ENCODE measurements around the gene COPS3.

COPS3 gene

GRCh38 chr17:17313350-17313991 lies 32.4 kb upstream of the COPS3 start:
- TF ChIP-seq ZNF70 (CRISPR knock-in tag; IDR thresholded peaks at IDR 0.05) = no peak
- TF ChIP-seq TCF4 (CRISPR knock-in tag; IDR thresholded peaks at IDR 0.05; ENCODE audit: borderline replicate concordance) = no peak
- no peak for TF ChIP-seq ZNF8 (CRISPR knock-in tag; IDR thresholded peaks at IDR 0.05)
- TF ChIP-seq ARNTL (CRISPR knock-in tag; IDR thresholded peaks at IDR 0.05; ENCODE audit: borderline replicate concordance, low read depth) = no peak
- TF ChIP-seq CSDC2 (CRISPR knock-in tag; IDR thresholded peaks at IDR 0.05) = no peak
- no peak for TF ChIP-seq TSHZ2 (CRISPR knock-in tag; IDR thresholded peaks at IDR 0.05)
- no peak for TF ChIP-seq GLIS3 (CRISPR knock-in tag; IDR thresholded peaks at IDR 0.05)
- TF ChIP-seq ZNF565 (CRISPR knock-in tag; conservative IDR thresholded peaks at IDR 0.05; ENCODE audit: low read depth) = no peak
- no peak for TF ChIP-seq ZFP3 (CRISPR knock-in tag; IDR thresholded peaks at IDR 0.05)
- TF ChIP-seq BACH2 (CRISPR knock-in tag; IDR thresholded peaks at IDR 0.05; ENCODE audit: borderline replicate concordance) = no peak
- TF ChIP-seq PATZ1 (CRISPR knock-in tag; IDR thresholded peaks at IDR 0.05; ENCODE audit: borderline replicate concordance) = no peak
- no peak for TF ChIP-seq RARB (CRISPR knock-in tag; IDR thresholded peaks at IDR 0.05)
- no peak for TF ChIP-seq OSR1 (CRISPR knock-in tag; IDR thresholded peaks at IDR 0.05)
- TF ChIP-seq ZFP30 (CRISPR knock-in tag; IDR thresholded peaks at IDR 0.05) = no peak
- no peak for TF ChIP-seq PPARA (CRISPR knock-in tag; IDR thresholded peaks at IDR 0.05; ENCODE audit: borderline replicate concordance)
- no peak for TF ChIP-seq ZC3H10 (CRISPR knock-in tag; IDR thresholded peaks at IDR 0.05)
- TF ChIP-seq ESRRG (CRISPR knock-in tag; IDR thresholded peaks at IDR 0.05) = no peak
- TF ChIP-seq SNAI2 (CRISPR knock-in tag; IDR thresholded peaks at IDR 0.05) = no peak
- TF ChIP-seq POU6F1 (CRISPR knock-in tag; IDR thresholded peaks at IDR 0.05; ENCODE audit: borderline replicate concordance, low read depth) = no peak
- no peak for TF ChIP-seq TOX (CRISPR knock-in tag; IDR thresholded peaks at IDR 0.05; ENCODE audit: borderline replicate concordance)
- ATAC-seq = peak; percentile 60; the same call in 2 of the 3 replicates

GRCh38 chr17:17309356-17309755 lies 28.3 kb upstream of the COPS3 start:
- ATAC-seq = no peak
- TF ChIP-seq PATZ1 (CRISPR knock-in tag; IDR thresholded peaks at IDR 0.05; ENCODE audit: borderline replicate concordance) (no peak), TCF4 (CRISPR knock-in tag; IDR thresholded peaks at IDR 0.05; ENCODE audit: borderline replicate concordance) (no peak), ESRRG (CRISPR knock-in tag; IDR thresholded peaks at IDR 0.05) (no peak), POU6F1 (CRISPR knock-in tag; IDR thresholded peaks at IDR 0.05; ENCODE audit: borderline replicate concordance, low read depth) (no peak), SNAI2 (CRISPR knock-in tag; IDR thresholded peaks at IDR 0.05) (no peak), ARNTL (CRISPR knock-in tag; IDR thresholded peaks at IDR 0.05; ENCODE audit: borderline replicate concordance, low read depth) (no peak), ZFP3 (CRISPR knock-in tag; IDR thresholded peaks at IDR 0.05) (no peak), TSHZ2 (CRISPR knock-in tag; IDR thresholded peaks at IDR 0.05) (no peak), ZC3H10 (CRISPR knock-in tag; IDR thresholded peaks at IDR 0.05) (no peak), RARB (CRISPR knock-in tag; IDR thresholded peaks at IDR 0.05) (no peak), GLIS3 (CRISPR knock-in tag; IDR thresholded peaks at IDR 0.05) (no peak), CSDC2 (CRISPR knock-in tag; IDR thresholded peaks at IDR 0.05) (no peak), ISL1 (CRISPR knock-in tag; IDR thresholded peaks at IDR 0.05) (no peak), ZNF70 (CRISPR knock-in tag; IDR thresholded peaks at IDR 0.05) (no peak), ZNF8 (CRISPR knock-in tag; IDR thresholded peaks at IDR 0.05) (no peak), CREB5 (CRISPR knock-in tag; IDR thresholded peaks at IDR 0.05; ENCODE audit: low read depth) (no peak), OSR1 (CRISPR knock-in tag; IDR thresholded peaks at IDR 0.05) (no peak), BACH2 (CRISPR knock-in tag; IDR thresholded peaks at IDR 0.05; ENCODE audit: borderline replicate concordance) (no peak), PPARA (CRISPR knock-in tag; IDR thresholded peaks at IDR 0.05; ENCODE audit: borderline replicate concordance) (no peak)
